Activated CD4-positive, alpha-beta memory T cell treated with anti-CD3 and anti-CD28 coated beads for 36 hours (primary cell): Measurements from ENCODE around the gene STK40. TPM values are rescaled to one million over a fixed set of nuclear protein-coding genes. Genes with fewer than 3 reads are reported as not detected.

Experiments used
- CTCF ChIA-PET: fragments of 350-600 bp; sonication (Branson Sonifier 250); formaldehyde crosslinking; loops from one replicate; lab custom pipeline; 2021; ENCODE audit warnings: antibody characterized with exemption, inconsistent platforms; lab: Charles Lee
- POLR2A ChIA-PET: fragments of 350-600 bp; sonication (Branson Sonifier 250); formaldehyde crosslinking; loops from one replicate; lab custom pipeline; 2021; ENCODE audit warnings: antibody characterized with exemption; lab: Charles Lee
- DNase-seq: peaks from one replicate; pipeline ENCODE4 v3.0.0-alpha.2; 2020
- H3K27ac Mint-ChIP-seq: one replicate; pipeline ENCODE4 v1.8.0; 2021; ENCODE audit warnings: mixed read lengths
- H3K27me3 Mint-ChIP-seq: one replicate; pipeline ENCODE4 v1.8.0; 2021; ENCODE audit warnings: mixed read lengths
- H3K36me3 Mint-ChIP-seq: one replicate; pipeline ENCODE4 v1.8.0; 2021; ENCODE audit warnings: mixed read lengths
- H3K4me1 Mint-ChIP-seq: one replicate; pipeline ENCODE4 v1.8.0; 2021; ENCODE audit warnings: low read depth, mixed read lengths
- H3K4me3 Mint-ChIP-seq: one replicate; pipeline ENCODE4 v1.8.0; 2021; ENCODE audit warnings: mild to moderate bottlenecking, mixed read lengths
- H3K9me3 Mint-ChIP-seq: one replicate; pipeline ENCODE4 v1.8.0; 2021; ENCODE audit warnings: mixed read lengths
- intact Hi-C: fragments of 100-400 bp; cut with micrococcal nuclease; formaldehyde crosslinking; loops from one replicate; pipeline ENCODE4 v1.15.1; 2023
- total RNA-seq, 2 experiments: library from RNA; stranded (reverse); gene quantifications; one replicate each; pipeline ENCODE4 v1.2.3, GENCODE V29; 2021

STK40 gene
- total RNA-seq, 2 experiments from 2014 or later = 57.3 to 57.4 TPM

DNA sequence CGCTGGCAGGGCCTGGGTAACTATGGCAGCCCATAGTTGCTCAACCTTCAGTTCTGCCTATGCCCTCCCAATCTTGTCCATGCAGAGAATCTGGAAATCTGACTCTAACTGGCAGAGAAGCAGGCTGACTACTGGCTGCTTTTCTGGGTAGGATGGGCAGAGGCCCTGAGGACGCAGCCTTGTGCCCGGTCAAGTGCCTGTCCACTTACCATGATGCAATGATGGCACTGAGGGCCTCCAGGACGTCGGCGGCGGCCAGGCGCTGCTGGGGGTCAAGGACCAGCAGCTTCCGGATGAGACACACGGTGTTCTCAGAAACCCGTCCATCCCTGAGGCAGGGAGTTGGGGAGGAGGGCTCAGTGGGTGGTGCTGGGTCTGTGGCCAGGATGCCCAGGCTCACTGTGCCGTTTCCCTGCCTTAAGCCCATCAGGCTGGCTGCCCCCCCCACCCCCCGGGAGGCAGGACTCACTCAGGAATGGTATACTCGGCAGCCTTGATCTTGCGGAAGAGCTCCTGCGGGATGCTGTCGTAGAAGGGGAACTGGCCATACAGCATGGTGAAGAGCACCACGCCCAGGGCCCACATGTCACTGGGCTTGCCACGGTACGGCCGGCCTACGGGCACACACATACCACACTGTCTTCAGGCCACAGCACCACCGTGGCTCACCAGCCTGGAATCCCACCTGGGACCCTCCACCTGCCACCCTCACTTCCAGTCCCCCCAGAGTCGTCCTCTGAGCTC lies 41.9 kb downstream of the STK40 start:
- Mint-ChIP-seq H3K27ac (no peak overlapping the region), H3K27me3 (no peaks in the 10 kb centered on the region), H3K4me1 (peaks cover 12% of the 10 kb centered on the region), H3K9me3 (no peaks in the 10 kb centered on the region), H3K4me3 (no peak overlapping the region), H3K36me3 (peaks cover 33% of the 10 kb centered on the region)
- ChIA-PET CTCF (interaction anchor here (0.6 to 3.7 kb wide), 12 partner anchors 16 to 205 kb away, joined by 3 to 56 read pairs (median 8); no protein-coding TSS in a partner anchor), POLR2A (interaction anchor here (0.6 kb wide), 1 partner anchor 66 kb away, joined by 3 read pairs; no protein-coding TSS in a partner anchor)
- intact Hi-C loops = loop anchor here (2.0 kb wide), 1 partner anchor 25 kb away; no protein-coding TSS in a partner anchor
- DNase-seq = no peak

DNA sequence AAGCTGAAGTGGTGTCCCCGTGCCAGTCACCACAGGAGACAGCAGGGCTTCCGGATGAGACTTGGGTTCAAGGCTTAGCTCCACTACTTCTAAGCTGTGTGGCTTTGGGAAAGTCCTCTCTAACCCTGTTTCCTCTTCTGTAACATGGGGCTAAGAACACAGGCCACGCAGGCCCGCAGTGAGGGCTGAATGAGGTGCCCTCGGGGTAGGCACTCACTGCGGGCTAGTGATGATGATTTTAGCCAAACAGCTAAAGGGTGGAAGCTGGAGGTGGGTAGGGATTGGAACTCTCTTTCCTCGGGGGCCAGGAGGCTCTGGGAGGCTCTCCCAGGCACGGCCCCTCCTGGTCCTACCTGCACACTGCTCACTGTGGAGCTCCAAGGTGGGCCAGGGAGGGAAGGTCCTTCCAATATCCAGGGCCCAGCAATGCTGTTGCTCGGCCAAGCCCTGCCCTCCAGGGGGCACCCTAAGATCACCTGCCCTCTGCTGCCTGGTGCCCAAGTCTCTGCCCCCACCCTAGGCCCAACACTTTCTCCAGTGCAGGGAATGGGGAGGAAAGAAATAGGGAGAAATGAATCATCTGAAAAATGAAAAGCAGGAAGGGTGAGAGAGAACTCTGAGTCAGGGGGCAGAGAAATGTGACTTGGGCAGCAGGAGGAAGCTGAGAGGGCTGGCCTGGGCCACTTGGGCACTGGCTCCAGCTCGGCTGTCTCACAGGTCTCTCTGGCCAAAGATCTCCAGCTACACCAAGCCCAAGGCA lies 43.1 kb downstream of the STK40 start:
- ChIA-PET CTCF (interaction anchor here (0.5 to 3.7 kb wide), 32 partner anchors 8 to 193 kb away, joined by 3 to 56 read pairs (median 4); partner anchors contain the start of genes CSF3R, LSM10, STK40 and TRAPPC3), POLR2A (no interaction called here)
- peak; percentile 70 for DNase-seq
- peaks cover 16% of the 10 kb centered on the region for H3K4me1 Mint-ChIP-seq
- H3K36me3 Mint-ChIP-seq = peaks cover 22% of the 10 kb centered on the region
- no peaks in the 10 kb centered on the region for H3K9me3 Mint-ChIP-seq
- intact Hi-C loops = loop anchor here (1.0 to 2.0 kb wide), 2 partner anchors 26 to 78 kb away; no protein-coding TSS in a partner anchor
- no peak overlapping the region for H3K4me3 Mint-ChIP-seq
- no peak overlapping the region for H3K27ac Mint-ChIP-seq
- no peaks in the 10 kb centered on the region for H3K27me3 Mint-ChIP-seq

GRCh38 chr1:36341626-36342320 lies 44.0 kb downstream of the STK40 start:
- intact Hi-C loops = loop anchor here (1.0 to 2.0 kb wide), 2 partner anchors 27 to 79 kb away; no protein-coding TSS in a partner anchor
- H3K27me3 Mint-ChIP-seq = no peaks in the 10 kb centered on the region
- H3K27ac Mint-ChIP-seq = no peak overlapping the region
- CTCF ChIA-PET = interaction anchor here (0.7 to 3.7 kb wide), 23 partner anchors 8 to 192 kb away, joined by 3 to 56 read pairs (median 7); partner anchors contain the start of genes LSM10, STK40 and TRAPPC3
- POLR2A ChIA-PET = no interaction called here
- H3K4me3 Mint-ChIP-seq = no peak overlapping the region
- H3K36me3 Mint-ChIP-seq = peaks cover 20% of the 10 kb centered on the region
- DNase-seq = no peak
- peaks cover 16% of the 10 kb centered on the region for H3K4me1 Mint-ChIP-seq
- no peaks in the 10 kb centered on the region for H3K9me3 Mint-ChIP-seq

DNA sequence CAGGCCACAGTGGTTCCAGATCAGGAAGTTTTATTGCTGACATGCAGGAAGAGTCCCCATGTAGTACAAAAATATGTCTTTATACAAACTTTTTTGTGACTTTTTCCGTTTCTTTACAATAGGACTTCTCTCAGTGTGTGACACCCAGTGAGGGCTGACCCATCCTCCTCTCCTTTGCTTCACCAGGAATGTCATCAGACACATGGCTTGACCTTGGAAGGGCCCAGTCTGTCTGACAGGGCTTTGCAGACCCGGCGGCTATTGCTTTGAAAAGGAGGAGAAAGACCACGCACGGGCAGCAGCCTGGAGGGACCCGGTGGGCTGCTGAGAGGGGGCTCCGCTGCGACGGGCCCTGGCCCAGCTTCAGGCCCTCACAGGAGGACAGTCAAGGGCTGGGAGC lies 46.1 kb downstream of the STK40 start:
- no peak for DNase-seq
- Mint-ChIP-seq H3K27ac (no peak overlapping the region), H3K4me3 (no peak overlapping the region), H3K36me3 (peaks cover 19% of the 10 kb centered on the region), H3K9me3 (no peaks in the 10 kb centered on the region), H3K4me1 (peaks cover 16% of the 10 kb centered on the region), H3K27me3 (no peaks in the 10 kb centered on the region)
- POLR2A ChIA-PET = no interaction called here
- intact Hi-C loops = no loop called here
- CTCF ChIA-PET = interaction anchor here (1.5 to 2.0 kb wide), 2 partner anchors 72 to 82 kb away, joined by 4 to 5 read pairs; no protein-coding TSS in a partner anchor

DNA sequence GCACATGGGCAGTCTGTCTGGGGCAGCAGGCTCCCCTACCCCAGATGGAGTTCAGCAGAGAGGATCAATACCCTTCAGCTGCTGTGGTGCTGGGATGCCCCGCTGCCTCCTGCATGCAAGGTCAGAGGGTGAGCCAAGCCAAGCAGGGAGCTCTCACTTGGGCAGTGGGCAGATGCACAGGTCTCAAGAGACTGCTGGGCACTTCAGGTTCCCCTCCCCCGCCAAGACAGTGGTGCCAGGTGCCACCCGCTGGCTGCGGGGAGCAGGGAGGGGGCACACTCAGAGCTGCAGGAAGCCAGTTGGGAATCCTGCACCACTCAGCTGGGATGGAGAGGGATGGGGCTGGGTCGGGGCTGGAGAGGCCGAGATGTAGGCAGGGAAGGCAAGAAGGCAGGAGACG lies 46.5 kb downstream of the STK40 start:
- H3K36me3 Mint-ChIP-seq = peaks cover 15% of the 10 kb centered on the region
- H3K4me3 Mint-ChIP-seq = no peak overlapping the region
- DNase-seq = no peak
- peaks cover 16% of the 10 kb centered on the region for H3K4me1 Mint-ChIP-seq
- CTCF ChIA-PET = interaction anchor here (2.0 kb wide), 1 partner anchor 83 kb away, joined by 5 read pairs; no protein-coding TSS in a partner anchor
- H3K27me3 Mint-ChIP-seq = no peaks in the 10 kb centered on the region
- H3K27ac Mint-ChIP-seq = no peak overlapping the region
- POLR2A ChIA-PET = no interaction called here
- intact Hi-C loops = no loop called here
- no peaks in the 10 kb centered on the region for H3K9me3 Mint-ChIP-seq

GRCh38 chr1:36337830-36338229 lies 47.9 kb downstream of the STK40 start:
- H3K27ac Mint-ChIP-seq = no peak overlapping the region
- CTCF ChIA-PET = no interaction called here
- H3K4me1 Mint-ChIP-seq = peaks cover 12% of the 10 kb centered on the region
- no peak overlapping the region for H3K4me3 Mint-ChIP-seq
- H3K27me3 Mint-ChIP-seq = no peaks in the 10 kb centered on the region
- intact Hi-C loops = no loop called here
- H3K9me3 Mint-ChIP-seq = no peaks in the 10 kb centered on the region
- POLR2A ChIA-PET = no interaction called here
- H3K36me3 Mint-ChIP-seq = peaks cover 12% of the 10 kb centered on the region
- DNase-seq = no peak

- H3K27ac Mint-ChIP-seq = no peak overlapping the region
- no peaks in the 10 kb centered on the region for H3K27me3 Mint-ChIP-seq
- H3K9me3 Mint-ChIP-seq = no peaks in the 10 kb centered on the region
- H3K36me3 Mint-ChIP-seq = no peaks in the 10 kb centered on the region
- ChIA-PET POLR2A (no interaction called here), CTCF (interaction anchor here (1.2 kb wide), 1 partner anchor 12 kb away, joined by 7 read pairs; no protein-coding TSS in a partner anchor)
- H3K4me3 Mint-ChIP-seq = no peak overlapping the region
- H3K4me1 Mint-ChIP-seq = no peaks in the 10 kb centered on the region
- intact Hi-C loops = no loop called here
- DNase-seq = no peak
Observed at GRCh38 chr1:36330940-36331339, 54.8 kb downstream of the STK40 start.

DNA sequence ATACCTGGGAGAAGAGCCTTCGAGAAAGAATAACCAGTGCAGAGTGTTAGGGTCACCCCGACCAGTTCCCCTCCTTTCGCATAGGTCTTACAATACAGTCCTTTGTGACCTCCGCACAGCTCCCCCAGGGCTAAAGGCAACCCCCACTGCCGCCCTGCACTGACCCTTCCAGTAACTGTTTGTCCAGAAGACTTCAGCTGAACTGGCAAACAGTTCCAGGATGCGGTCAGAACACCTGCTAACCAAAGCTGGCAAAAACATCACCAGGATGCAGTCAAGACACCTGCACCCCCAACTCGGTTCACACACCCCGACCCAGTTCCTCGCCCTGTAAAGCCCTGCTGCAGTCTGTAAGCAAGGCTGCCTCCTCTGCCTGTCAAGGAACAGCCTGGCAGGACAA lies 55.9 kb downstream of the STK40 start:
- DNase-seq = no peak
- Mint-ChIP-seq H3K4me3 (no peak overlapping the region), H3K4me1 (peaks cover under 1% of the 10 kb centered on the region), H3K9me3 (no peaks in the 10 kb centered on the region), H3K27ac (no peak overlapping the region), H3K27me3 (no peaks in the 10 kb centered on the region), H3K36me3 (no peaks in the 10 kb centered on the region)
- POLR2A ChIA-PET = interaction anchor here (0.9 kb wide), 1 partner anchor 82 kb away, joined by 3 read pairs; no protein-coding TSS in a partner anchor
- intact Hi-C loops = no loop called here
- CTCF ChIA-PET = interaction anchor here (0.7 kb wide), 1 partner anchor 13 kb away, joined by 4 read pairs; no protein-coding TSS in a partner anchor

DNA sequence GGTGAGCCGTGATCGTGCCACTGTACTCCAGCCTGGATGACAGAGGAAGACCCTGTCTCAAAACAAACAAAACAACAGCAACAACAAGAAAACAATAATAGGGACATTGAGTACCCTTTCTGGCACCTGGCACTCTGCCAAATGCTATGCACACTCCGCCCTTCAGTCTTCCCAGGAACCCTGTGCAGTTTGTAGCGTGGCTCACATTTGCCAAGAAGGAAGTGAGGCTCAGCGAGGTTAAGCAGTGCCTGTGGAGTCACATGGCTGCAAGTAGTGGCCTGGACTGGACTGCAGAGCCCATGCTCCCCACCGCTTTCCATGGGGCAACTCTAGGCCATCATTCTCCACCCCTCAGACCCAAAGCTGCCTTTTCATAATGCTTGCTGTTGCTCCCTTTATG lies 57.0 kb downstream of the STK40 start:
- H3K36me3 Mint-ChIP-seq = no peaks in the 10 kb centered on the region
- no peaks in the 10 kb centered on the region for H3K9me3 Mint-ChIP-seq
- no peak overlapping the region for H3K27ac Mint-ChIP-seq
- ChIA-PET CTCF (no interaction called here), POLR2A (no interaction called here)
- H3K27me3 Mint-ChIP-seq = no peaks in the 10 kb centered on the region
- no peak overlapping the region for H3K4me3 Mint-ChIP-seq
- intact Hi-C loops = no loop called here
- H3K4me1 Mint-ChIP-seq = peaks cover 9% of the 10 kb centered on the region
- no peak for DNase-seq

- H3K4me3 Mint-ChIP-seq = no peak overlapping the region
- POLR2A ChIA-PET = no interaction called here
- no peaks in the 10 kb centered on the region for H3K9me3 Mint-ChIP-seq
- DNase-seq = no peak
- no peak overlapping the region for H3K27ac Mint-ChIP-seq
- H3K27me3 Mint-ChIP-seq = no peaks in the 10 kb centered on the region
- H3K36me3 Mint-ChIP-seq = no peaks in the 10 kb centered on the region
- intact Hi-C loops = no loop called here
- peaks cover 10% of the 10 kb centered on the region for H3K4me1 Mint-ChIP-seq
- CTCF ChIA-PET = no interaction called here
Observed at GRCh38 chr1:36328088-36328480, 57.6 kb downstream of the STK40 start.

- ChIA-PET POLR2A (no interaction called here), CTCF (no interaction called here)
- Mint-ChIP-seq H3K4me1 (peaks cover 10% of the 10 kb centered on the region), H3K36me3 (no peaks in the 10 kb centered on the region), H3K4me3 (no peak overlapping the region), H3K27ac (no peak overlapping the region), H3K9me3 (no peaks in the 10 kb centered on the region), H3K27me3 (no peaks in the 10 kb centered on the region)
- intact Hi-C loops = no loop called here
- no peak for DNase-seq
Observed at GRCh38 chr1:36327421-36328087, 58.2 kb downstream of the STK40 start.
